Measurements from ENCODE around the gene STX1B.

Gene STX1B

DNA sequence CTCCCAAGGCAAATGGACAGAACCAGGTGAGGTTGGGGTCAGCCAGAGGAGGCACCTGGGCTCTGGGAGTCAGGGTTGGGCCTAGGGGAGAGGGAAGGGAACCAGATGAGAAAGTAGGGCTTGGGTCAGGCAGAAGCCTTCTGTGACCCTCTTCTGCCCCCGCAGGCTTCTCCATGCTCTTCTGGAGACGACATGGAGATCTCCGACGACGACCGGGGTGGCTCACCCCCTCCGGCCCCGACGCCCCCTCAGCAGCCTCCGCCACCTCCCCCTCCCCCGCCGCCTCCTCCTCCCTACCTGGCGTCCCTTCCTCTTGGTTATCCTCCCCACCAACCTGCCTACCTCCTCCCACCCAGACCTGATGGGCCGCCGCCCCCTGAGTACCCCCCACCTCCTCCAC is 45.0 kb downstream of the STX1B start:
- H3K27ac ChIP-seq (ENCODE audit: low read depth, low read length, poor library complexity, severe bottlenecking): no peak overlapping the region
- TF ChIP-seq, protein P1, sequence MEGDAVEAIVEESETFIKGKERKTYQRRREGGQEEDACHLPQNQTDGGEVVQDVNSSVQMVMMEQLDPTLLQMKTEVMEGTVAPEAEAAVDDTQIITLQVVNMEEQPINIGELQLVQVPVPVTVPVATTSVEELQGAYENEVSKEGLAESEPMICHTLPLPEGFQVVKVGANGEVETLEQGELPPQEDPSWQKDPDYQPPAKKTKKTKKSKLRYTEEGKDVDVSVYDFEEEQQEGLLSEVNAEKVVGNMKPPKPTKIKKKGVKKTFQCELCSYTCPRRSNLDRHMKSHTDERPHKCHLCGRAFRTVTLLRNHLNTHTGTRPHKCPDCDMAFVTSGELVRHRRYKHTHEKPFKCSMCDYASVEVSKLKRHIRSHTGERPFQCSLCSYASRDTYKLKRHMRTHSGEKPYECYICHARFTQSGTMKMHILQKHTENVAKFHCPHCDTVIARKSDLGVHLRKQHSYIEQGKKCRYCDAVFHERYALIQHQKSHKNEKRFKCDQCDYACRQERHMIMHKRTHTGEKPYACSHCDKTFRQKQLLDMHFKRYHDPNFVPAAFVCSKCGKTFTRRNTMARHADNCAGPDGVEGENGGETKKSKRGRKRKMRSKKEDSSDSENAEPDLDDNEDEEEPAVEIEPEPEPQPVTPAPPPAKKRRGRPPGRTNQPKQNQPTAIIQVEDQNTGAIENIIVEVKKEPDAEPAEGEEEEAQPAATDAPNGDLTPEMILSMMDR (IDR thresholded peaks at IDR 0.05; ENCODE audit: low read length): no peak
- TF ChIP-seq EZH2 (IDR thresholded peaks at IDR 0.05; ENCODE audit: borderline replicate concordance, low read length): no peak
- H3K4me1 ChIP-seq (ENCODE audit: insufficient read depth, low read length, severe bottlenecking): no peaks in the 10 kb centered on the region
- H3K9ac ChIP-seq (ENCODE audit: low read length): no peak overlapping the region
- H3K27me3 ChIP-seq (ENCODE audit: insufficient read depth, low read length): no peaks in the 10 kb centered on the region
- no peak overlapping the region for H3K4me3 ChIP-seq (ENCODE audit: low read depth, low read length, poor library complexity, severe bottlenecking)
- H3K9me2 ChIP-seq (ENCODE audit: low read depth, low read length): no peaks in the 10 kb centered on the region
- H3K9me3 ChIP-seq (ENCODE audit: low read length): no peaks in the 10 kb centered on the region
- peaks cover 86% of the 10 kb centered on the region for H3K36me3 ChIP-seq (ENCODE audit: insufficient read depth, low read length)
- no peak overlapping the region for H3K4me2 ChIP-seq (ENCODE audit: low read length)
- H3F3A ChIP-seq (ENCODE audit: insufficient read depth, low read length): no peaks in the 10 kb centered on the region
- no peaks in the 10 kb centered on the region for H4K20me1 ChIP-seq (ENCODE audit: insufficient read depth, low read length)
- no peaks in the 10 kb centered on the region for H3K79me2 ChIP-seq (ENCODE audit: insufficient read depth, low read length)
- H2AFZ ChIP-seq (ENCODE audit: low read length): no peak overlapping the region

DNA sequence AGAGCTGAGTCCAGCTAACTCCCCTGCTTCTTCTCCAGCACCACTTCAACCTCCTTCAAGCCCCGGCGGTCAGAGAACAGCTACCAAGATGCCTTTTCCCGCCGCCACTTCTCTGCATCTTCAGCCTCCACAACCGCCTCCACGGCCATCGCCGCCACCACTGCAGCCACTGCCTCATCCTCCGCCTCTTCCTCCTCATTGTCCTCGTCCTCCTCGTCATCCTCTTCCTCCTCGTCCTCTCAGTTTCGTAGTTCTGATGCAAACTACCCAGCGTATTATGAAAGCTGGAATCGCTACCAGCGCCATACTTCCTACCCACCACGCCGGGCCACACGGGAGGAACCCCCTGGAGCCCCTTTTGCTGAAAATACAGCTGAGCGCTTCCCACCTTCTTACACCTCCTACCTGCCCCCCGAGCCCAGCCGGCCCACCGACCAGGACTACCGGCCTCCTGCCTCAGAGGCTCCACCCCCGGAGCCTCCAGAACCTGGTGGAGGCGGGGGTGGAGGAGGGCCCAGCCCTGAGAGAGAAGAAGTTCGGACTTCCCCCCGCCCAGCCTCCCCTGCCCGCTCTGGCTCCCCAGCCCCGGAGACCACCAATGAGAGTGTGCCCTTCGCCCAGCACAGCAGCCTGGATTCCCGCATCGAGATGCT is 45.7 kb downstream of the STX1B start:
- Histone ChIP-seq H3K79me2 (ENCODE audit: insufficient read depth, low read length) (no peaks in the 10 kb centered on the region), H3K27me3 (ENCODE audit: insufficient read depth, low read length) (no peaks in the 10 kb centered on the region), H3K36me3 (ENCODE audit: insufficient read depth, low read length) (peaks cover 89% of the 10 kb centered on the region), H3K9me3 (ENCODE audit: low read length) (no peaks in the 10 kb centered on the region), H3K4me3 (ENCODE audit: low read depth, low read length, poor library complexity, severe bottlenecking) (no peak overlapping the region), H3K27ac (ENCODE audit: low read depth, low read length, poor library complexity, severe bottlenecking) (no peak overlapping the region), H3K4me1 (ENCODE audit: insufficient read depth, low read length, severe bottlenecking) (no peaks in the 10 kb centered on the region), H3K9ac (ENCODE audit: low read length) (no peak overlapping the region), H2AFZ (ENCODE audit: low read length) (no peak overlapping the region), H3F3A (ENCODE audit: insufficient read depth, low read length) (no peaks in the 10 kb centered on the region), H4K20me1 (ENCODE audit: insufficient read depth, low read length) (no peaks in the 10 kb centered on the region), H3K9me2 (ENCODE audit: low read depth, low read length) (no peaks in the 10 kb centered on the region), H3K4me2 (ENCODE audit: low read length) (no peak overlapping the region)
- no peak for TF ChIP-seq EZH2 (IDR thresholded peaks at IDR 0.05; ENCODE audit: borderline replicate concordance, low read length)
- TF ChIP-seq, protein P1 (IDR thresholded peaks at IDR 0.05; ENCODE audit: low read length): no peak

DNA sequence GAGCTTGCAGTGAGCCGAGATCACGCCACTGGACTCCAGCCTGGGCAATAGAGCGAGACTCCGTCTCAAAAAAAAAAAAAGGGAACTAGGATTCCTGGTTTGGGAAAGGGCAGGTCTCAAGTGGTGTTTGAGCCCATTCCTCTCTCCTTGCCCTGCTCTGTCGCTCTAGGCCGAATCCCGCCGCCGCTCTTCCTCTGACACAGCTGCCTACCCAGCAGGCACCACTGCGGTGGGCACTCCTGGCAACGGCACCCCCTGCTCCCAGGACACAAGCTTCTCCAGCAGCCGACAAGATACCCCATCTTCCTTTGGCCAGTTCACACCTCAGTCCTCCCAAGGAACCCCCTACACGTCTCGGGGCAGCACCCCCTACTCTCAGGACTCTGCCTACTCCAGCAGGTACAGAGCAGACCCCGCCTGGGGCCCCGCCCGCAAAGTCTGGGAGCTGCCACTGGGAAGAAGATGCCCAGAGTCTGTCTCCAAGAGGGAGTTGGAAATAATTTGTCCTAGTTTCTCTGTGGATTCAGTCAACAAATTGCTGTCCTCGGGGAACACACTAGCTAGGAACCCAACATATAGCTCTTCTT is 46.4 kb downstream of the STX1B start:
- Histone ChIP-seq H3K36me3 (ENCODE audit: insufficient read depth, low read length) (peaks cover 89% of the 10 kb centered on the region), H3K9ac (ENCODE audit: low read length) (no peak overlapping the region)
- TF ChIP-seq EZH2 (IDR thresholded peaks at IDR 0.05; ENCODE audit: borderline replicate concordance, low read length): no peak
- TF ChIP-seq, protein P1 (IDR thresholded peaks at IDR 0.05; ENCODE audit: low read length): no peak

More for the DNA sequence above, 46.4 kb downstream of the STX1B start:
- Histone ChIP-seq H3K9me2 (ENCODE audit: low read depth, low read length) (no peaks in the 10 kb centered on the region), H3F3A (ENCODE audit: insufficient read depth, low read length) (no peaks in the 10 kb centered on the region), H3K4me2 (ENCODE audit: low read length) (no peak overlapping the region), H3K79me2 (ENCODE audit: insufficient read depth, low read length) (no peaks in the 10 kb centered on the region), H3K4me1 (ENCODE audit: insufficient read depth, low read length, severe bottlenecking) (peaks cover 1% of the 10 kb centered on the region), H4K20me1 (ENCODE audit: insufficient read depth, low read length) (no peaks in the 10 kb centered on the region), H3K27ac (ENCODE audit: low read depth, low read length, poor library complexity, severe bottlenecking) (no peak overlapping the region), H3K9me3 (ENCODE audit: low read length) (no peaks in the 10 kb centered on the region), H3K4me3 (ENCODE audit: low read depth, low read length, poor library complexity, severe bottlenecking) (no peak overlapping the region), H3K27me3 (ENCODE audit: insufficient read depth, low read length) (no peaks in the 10 kb centered on the region), H2AFZ (ENCODE audit: low read length) (no peak overlapping the region)
